Measurements from ENCODE around the gene RYR2.

GRCh38 chr1:237749122-237749521, 707.1 kb downstream of the RYR2 start:
- TF ChIP-seq CTCF (IDR thresholded peaks at IDR 0.05) (no peak), POLR2A (IDR thresholded peaks at IDR 0.05) (no peak)
